Lower leg skin (tissue), 4 donors: ENCODE data around the gene SNX30. TPM values are rescaled to one million over a fixed set of nuclear protein-coding genes. Genes with fewer than 3 reads are reported as not detected.

Source experiments
- DNase-seq, 2 donors: peaks; one replicate each; pipeline ENCODE4 v3.0.0-alpha.2; 2019; ENCODE audit warnings: low spot score in 2 of 2
- H3K4me3 ChIP-seq: fragments of 200-600 bp; sonication (generic); 2 replicates; pipeline ENCODE4 v1.5.1; 2017; ENCODE audit warnings: mild to moderate bottlenecking, low read depth; ENCODE audit not compliant: poor library complexity, severe bottlenecking
- POLR2A ChIP-seq, 2 donors: fragments of 450-650 bp; IDR thresholded peaks; one replicate each; pipeline ENCODE4 v1.6.1; 2016 to 2017; ENCODE audit warnings: antibody characterized with exemption in 2 of 2, mild to moderate bottlenecking in 1 of 2, moderate library complexity in 1 of 2
- WGBS, 2 donors: methylation state at CpG; one replicate each; pipeline ENCODE4 v1.1.5; 2018; 5-methylcytosine and 5-hydroxymethylcytosine counted together
- intact Hi-C: fragments of 100-400 bp; cut with DNase I; formaldehyde crosslinking; loops from one replicate; pipeline ENCODE4 v1.15.0; 2023; ENCODE audit warnings: low total_unique reads
- total RNA-seq, 4 donors: library from RNA; depleted of rRNA; stranded (reverse); fragments of >200 nt; gene quantifications; one replicate each; pipeline ENCODE4 v1.1.0, GENCODE V29; 2016
- TF ChIP-seq, protein P1 (sequence below), 3 donors: fragments of 450-650 bp; IDR thresholded peaks; one replicate each; pipeline ENCODE4 v1.5.1; 2016; ENCODE audit warnings: antibody characterized with exemption in 3 of 3, mild to moderate bottlenecking in 3 of 3, moderate library complexity in 2 of 3

SNX30 gene
- total RNA-seq, 4 donors from 2014 or later, result 7.6 to 16.5 (median 13.0) TPM

DNA sequence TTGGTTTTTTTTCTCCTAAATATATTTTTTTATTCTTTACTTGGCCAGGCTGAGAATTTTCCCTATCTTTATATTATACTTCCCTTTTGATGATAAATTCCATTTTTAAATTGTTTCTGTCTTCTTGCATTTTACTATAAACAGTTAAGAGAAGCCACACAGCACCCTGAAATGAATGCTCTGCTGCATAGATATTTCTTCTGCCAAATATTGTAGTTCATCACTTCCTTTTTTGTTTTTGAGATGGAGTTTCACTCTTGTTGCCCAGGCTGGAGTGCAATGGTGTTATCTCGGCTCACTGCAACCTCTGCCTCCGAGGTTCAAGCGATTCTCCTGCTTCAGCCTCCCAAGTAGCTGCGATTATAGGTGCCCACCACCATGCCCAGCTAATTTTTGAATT lies 24.1 kb upstream of the SNX30 start:
- intact Hi-C loops, result no loop called here
- no peak overlapping the region for H3K4me3 ChIP-seq

DNA sequence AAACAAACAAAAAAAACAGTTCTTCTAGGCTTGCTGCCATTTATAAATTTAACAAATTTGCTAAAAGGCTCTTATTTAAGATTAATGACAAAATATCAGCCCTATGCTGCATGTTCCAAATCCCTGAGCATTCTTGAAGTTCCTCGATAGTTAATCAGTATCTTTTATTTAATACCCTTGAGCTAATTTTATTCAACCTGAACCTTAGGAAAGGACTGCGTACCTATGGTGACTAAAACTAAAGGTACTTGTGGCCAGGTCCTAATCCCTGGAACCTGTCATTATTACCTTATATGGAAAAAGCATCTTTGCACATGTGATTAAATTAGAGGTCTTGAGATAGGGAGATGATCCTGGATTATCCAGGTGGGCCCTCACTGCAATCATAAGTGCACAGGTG lies 22.2 kb upstream of the SNX30 start:
- DNase-seq, result no peak
- TF ChIP-seq POLR2A (IDR thresholded peaks at IDR 0.05), result no peak
- TF ChIP-seq, protein P1, sequence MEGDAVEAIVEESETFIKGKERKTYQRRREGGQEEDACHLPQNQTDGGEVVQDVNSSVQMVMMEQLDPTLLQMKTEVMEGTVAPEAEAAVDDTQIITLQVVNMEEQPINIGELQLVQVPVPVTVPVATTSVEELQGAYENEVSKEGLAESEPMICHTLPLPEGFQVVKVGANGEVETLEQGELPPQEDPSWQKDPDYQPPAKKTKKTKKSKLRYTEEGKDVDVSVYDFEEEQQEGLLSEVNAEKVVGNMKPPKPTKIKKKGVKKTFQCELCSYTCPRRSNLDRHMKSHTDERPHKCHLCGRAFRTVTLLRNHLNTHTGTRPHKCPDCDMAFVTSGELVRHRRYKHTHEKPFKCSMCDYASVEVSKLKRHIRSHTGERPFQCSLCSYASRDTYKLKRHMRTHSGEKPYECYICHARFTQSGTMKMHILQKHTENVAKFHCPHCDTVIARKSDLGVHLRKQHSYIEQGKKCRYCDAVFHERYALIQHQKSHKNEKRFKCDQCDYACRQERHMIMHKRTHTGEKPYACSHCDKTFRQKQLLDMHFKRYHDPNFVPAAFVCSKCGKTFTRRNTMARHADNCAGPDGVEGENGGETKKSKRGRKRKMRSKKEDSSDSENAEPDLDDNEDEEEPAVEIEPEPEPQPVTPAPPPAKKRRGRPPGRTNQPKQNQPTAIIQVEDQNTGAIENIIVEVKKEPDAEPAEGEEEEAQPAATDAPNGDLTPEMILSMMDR (IDR thresholded peaks at IDR 0.05), result no peak
- intact Hi-C loops, result no loop called here
- 96 to 97% methylated on average over 2 of the region's 2 CpGs for WGBS, 2 donors
- H3K4me3 ChIP-seq, result no peak overlapping the region

More for the DNA sequence above, 24.1 kb upstream of the SNX30 start:
- TF ChIP-seq, protein P1 (IDR thresholded peaks at IDR 0.05), result no peak
- TF ChIP-seq POLR2A (IDR thresholded peaks at IDR 0.05), result no peak
- DNase-seq, result no peak
- 85 to 91% methylated on average over 4 of the region's 4 CpGs for WGBS, 2 donors

DNA sequence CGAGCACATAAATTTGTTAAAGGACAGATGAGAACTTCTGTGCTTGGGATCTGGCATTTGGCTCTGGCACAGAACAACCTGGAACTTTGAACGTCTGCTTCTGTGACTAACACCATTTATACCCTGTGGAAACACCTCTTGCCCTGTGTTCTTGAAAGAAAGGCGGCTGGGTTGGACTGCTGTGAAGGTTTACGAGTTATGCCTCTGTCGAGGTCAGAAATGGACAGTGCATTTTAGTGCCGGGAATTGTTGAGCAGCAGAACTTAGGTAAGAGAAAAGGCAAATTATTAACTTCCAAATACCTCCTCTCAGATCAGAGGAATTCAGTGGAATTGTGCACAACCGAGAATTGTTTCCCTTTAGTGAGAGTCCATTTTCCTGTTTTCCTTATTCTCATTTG lies 18.6 kb upstream of the SNX30 start:
- 75% methylated on average over 7 of the region's 7 CpGs for WGBS, 2 donors
- intact Hi-C loops, result no loop called here

DNA sequence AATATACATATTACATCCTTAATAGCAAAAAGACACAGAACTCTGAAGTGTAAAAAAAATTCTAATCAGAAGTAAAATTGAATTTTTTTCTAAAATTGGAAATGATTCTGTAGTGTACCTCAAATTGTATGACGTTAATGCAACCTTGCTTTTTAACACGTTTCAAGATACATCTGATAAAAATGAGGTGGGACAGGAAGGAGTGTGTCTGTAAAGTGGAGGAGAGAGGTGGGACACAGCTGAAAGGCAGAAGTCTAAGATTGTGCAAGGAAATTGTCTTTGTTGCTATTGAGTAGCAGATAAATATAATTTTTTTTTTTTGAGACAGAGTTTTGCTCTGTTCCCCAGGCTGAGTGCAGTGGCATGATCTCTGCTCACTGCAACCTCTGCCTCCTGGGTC lies 15.7 kb upstream of the SNX30 start:
- intact Hi-C loops, result no loop called here
- 57 to 59% methylated on average over 2 of the region's 2 CpGs for WGBS, 2 donors

More for the DNA sequence above, 18.6 kb upstream of the SNX30 start:
- TF ChIP-seq POLR2A (IDR thresholded peaks at IDR 0.05), result no peak
- TF ChIP-seq, protein P1 (IDR thresholded peaks at IDR 0.05), result no peak
- H3K4me3 ChIP-seq, result no peak overlapping the region
- no peak for DNase-seq

DNA sequence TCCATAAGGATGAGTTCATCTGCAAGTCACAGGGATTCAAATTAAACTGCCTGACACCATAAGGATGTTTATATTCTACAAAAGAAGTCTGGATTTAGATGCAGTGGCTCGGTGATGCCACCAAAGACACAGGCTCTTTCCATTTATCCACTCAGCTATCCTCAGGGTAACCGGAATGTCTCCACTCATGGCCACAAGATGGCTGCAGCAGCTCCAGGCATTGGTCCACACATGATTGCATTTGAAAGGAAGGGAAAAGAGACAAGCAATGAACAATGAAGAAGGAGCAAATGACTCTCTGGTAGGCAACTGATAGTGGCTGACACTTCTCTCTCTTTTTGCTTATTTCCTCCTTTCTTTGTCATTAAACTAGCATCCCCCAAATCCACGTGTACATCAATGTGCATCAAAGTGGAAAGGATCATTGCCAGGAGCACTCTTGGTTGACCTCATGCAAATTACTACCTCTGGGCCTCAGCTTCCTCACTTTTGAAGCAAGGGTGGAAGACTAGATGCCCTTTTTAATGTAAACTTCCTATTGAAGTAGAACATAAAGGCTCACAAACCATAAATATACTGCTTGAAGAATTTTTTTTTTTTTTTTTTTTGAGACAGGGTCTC lies 7.2 kb upstream of the SNX30 start:
- no peak for DNase-seq
- TF ChIP-seq, protein P1 (IDR thresholded peaks at IDR 0.05), result no peak
- no peak for TF ChIP-seq POLR2A (IDR thresholded peaks at IDR 0.05)
- no peak overlapping the region for H3K4me3 ChIP-seq
- WGBS, 2 donors, result 87 to 90% methylated on average over 3 of the region's 3 CpGs
- intact Hi-C loops, result no loop called here

More for the DNA sequence above, 15.7 kb upstream of the SNX30 start:
- H3K4me3 ChIP-seq, result no peak overlapping the region
- DNase-seq, result no peak
- TF ChIP-seq, protein P1 (IDR thresholded peaks at IDR 0.05), result no peak
- no peak for TF ChIP-seq POLR2A (IDR thresholded peaks at IDR 0.05)

DNA sequence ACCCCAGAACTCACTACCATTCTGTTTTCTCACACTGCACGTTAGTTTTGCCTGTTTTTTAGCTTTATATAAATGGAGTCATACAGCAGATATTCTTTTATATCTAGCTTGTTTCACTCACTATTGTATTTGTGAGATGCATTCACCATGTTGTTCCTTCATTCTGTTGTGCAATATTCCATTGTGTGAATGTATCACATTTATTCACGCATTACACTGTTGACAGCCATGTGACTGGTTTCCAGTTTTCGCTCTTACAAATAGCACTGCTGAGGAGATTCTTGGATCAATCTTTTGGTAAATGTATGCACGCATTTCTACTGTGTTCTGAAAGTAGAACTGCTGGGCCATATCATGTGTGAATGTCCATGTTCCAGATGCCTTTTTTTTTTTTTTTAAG lies 6.4 kb upstream of the SNX30 start:
- DNase-seq, result no peak
- 69 to 79% methylated on average over 4 of the region's 4 CpGs for WGBS, 2 donors

More for the DNA sequence above, 6.4 kb upstream of the SNX30 start:
- TF ChIP-seq POLR2A (IDR thresholded peaks at IDR 0.05), result no peak
- TF ChIP-seq, protein P1 (IDR thresholded peaks at IDR 0.05), result no peak
- intact Hi-C loops, result no loop called here
- no peak overlapping the region for H3K4me3 ChIP-seq
